HG02571 (cell line): ENCODE results near the gene PIAS3.
A peak's percentile ranks its signal among the peaks of the same experiment; 100 is the strongest.
"Not testable (repeated sequence)": the region's sequence is repeated elsewhere in the genome, so short reads cannot be mapped to it uniquely, and the experiment has no call there.

Source experiments
- ATAC-seq: cut with Tn5 transposase; IDR thresholded peaks from one replicate; pipeline ENCODE4 v1.9.1; 2021; ENCODE audit warnings: mild to moderate bottlenecking, moderate library complexity; ENCODE audit not compliant: unreplicated experiment

The PIAS3 gene

GRCh38 chr1:145826030-145826429 lies 32.9 kb downstream of the PIAS3 start:
- no peak for ATAC-seq

GRCh38 chr1:145824499-145824842 lies 34.4 kb downstream of the PIAS3 start:
- ATAC-seq: no peak

GRCh38 chr1:145823565-145824498 lies 35.0 kb downstream of the PIAS3 start, which contains the start of the genes POLR3C and RNF115:
Gene POLR3C (plus strand): TSS chr1:145824200. CDS start chr1:145825777, 1,577 bp downstream.
Gene RNF115 (minus strand): TSS chr1:145824095. CDS start chr1:145823873, 222 bp downstream.
- ATAC-seq: peak; percentile 77

GRCh38 chr1:145822779-145823331 lies 36.0 kb downstream of the PIAS3 start:
- not testable (repeated sequence) for ATAC-seq

- not testable (repeated sequence) for ATAC-seq
These were observed 40.8 kb downstream of the PIAS3 start for GRCh38 chr1:145818095-145818494.

GRCh38 chr1:145812977-145813810 lies 45.7 kb downstream of the PIAS3 start:
- not testable (repeated sequence) for ATAC-seq

GRCh38 chr1:145806844-145807243 lies 52.0 kb downstream of the PIAS3 start:
- no peak for ATAC-seq

- no peak for ATAC-seq
These were observed 52.5 kb downstream of the PIAS3 start for GRCh38 chr1:145806408-145806807.

- no peak for ATAC-seq
These were observed 53.8 kb downstream of the PIAS3 start for GRCh38 chr1:145805057-145805456.

GRCh38 chr1:145804235-145805045 lies 54.4 kb downstream of the PIAS3 start:
- no peak for ATAC-seq

- ATAC-seq: no peak
These were observed 59.1 kb downstream of the PIAS3 start for GRCh38 chr1:145799806-145800205.
